Hypothalamus (tissue), 51 donors: ENCODE results near the gene GLG1.
"Not testable (repeated sequence)": the region's sequence is repeated elsewhere in the genome, so short reads cannot be mapped to it uniquely, and the experiment has no call there.

Experiments
- DNase-seq, 51 donors: peaks; one replicate each; lab custom pipeline; 2025; lab: John Stamatoyannopoulos, UW

The GLG1 gene

DNA sequence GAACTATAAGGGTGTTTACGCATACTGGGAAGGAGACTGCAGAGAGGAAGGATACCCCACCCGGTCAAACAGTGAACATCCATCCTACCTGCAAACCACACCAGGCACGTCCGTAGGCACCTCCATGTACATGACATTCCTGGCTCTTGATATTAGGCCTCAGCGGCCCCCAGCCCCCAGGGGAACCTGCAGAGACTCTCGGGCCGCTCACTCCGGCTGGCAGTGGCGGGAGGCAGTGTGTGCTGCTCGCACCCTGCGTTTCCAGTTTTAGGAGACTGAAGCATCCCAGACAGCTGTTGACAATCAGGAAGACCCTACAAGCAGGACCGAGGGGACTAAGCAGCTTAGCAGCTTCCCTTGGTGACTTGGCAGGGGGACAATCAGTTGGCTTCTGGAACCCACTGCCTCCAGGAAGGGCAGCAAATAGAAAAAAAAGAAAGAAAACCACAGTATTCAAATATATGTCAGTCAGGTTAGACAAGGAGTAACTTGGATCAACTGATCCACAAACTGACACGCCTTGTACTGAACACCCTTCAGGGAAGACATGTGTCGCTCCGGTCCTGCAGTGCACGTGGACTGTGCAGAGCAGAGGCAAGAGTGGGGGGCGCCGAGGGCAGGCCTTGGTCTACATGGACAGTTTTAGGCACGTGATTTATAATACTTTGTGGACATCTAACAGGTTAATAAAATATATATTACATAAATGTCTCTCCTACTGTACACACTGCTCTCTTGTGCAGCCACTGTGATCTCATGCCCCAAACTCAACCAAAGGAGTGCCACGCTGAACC, 155.8 kb downstream of the GLG1 start:
- DNase-seq, result no peak

DNA sequence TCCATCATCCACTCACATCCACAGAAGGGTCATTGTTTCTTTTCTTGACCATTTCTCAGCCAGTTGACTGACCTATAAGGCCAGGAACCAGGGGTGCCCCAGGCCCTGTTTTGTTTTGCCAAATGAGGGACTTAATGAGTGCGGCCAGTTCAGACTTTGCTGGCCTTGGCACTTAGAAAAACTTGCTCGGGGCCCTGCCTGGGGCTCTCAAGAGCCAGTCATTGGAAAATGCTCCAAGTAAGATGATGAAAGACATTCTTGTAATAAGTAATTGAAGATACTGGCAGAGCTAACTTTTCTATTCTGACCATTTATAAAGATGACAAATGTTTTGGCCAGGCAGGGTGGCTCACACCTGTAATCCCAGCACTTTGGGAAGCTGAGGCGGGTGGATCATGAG, 156.7 kb downstream of the GLG1 start:
- DNase-seq, result no peak

DNA sequence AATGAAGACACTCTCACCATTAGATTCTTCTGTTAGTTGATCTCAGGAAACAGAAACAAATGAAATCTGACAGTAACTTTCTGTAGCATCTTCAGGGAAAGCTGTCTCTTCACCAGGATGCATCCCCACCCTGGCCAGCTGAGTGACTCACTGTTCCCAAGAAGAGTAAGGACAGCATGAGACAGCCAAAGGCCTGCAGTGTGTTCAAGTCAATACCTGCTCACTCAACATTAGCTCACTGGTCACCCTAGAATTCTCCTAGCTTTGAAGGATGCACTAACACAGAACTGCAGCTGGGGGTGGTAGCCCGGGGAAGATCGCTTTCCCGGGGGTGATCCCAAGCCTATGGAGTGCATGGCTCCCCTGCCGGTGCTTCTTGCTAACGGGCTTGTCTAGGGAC, 157.4 kb downstream of the GLG1 start:
- DNase-seq, result peak in 1 of 51 donors; percentile 27

DNA sequence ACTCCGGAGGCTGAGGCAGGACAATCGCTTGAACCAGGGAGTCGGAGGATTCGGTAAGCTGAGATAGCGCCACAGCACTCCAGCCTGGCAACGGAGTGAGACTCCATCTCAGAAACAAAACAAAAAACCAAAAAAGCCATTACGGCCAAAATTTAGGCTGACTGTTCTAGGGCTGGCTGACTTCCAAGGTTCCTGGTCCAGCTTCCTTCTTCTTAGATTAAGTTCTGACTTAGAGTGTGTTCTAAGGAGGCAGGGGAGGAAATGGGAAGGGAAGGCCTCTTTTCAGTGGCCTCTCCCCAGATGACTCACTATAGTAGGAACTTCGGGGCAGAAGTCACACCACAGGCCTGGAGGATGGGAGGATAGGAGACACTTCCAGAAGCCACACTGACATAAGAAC, 157.9 kb downstream of the GLG1 start:
- DNase-seq, result peak in 4 of 51 donors; percentile 6 to 15 (median 9)

DNA sequence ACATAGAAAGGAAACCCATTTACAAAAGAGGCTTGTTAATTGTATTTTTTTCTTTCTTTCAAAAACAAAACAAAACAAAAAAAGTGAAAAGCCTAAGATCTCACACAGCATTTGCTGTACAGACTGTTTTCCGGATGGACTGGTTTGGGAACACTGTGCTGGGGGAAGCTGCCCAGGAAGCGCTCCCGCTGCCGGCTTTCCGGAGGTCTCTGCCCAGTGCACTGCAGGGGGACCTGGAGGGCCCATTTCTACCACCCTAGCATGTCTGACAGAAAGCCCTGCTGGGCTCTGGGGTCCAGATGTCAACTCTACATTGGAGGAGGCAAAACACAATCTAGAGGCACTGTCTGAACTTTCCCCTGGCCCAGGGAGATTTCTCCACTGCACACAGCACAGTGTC, 159.3 kb downstream of the GLG1 start:
- no peak for DNase-seq

DNA sequence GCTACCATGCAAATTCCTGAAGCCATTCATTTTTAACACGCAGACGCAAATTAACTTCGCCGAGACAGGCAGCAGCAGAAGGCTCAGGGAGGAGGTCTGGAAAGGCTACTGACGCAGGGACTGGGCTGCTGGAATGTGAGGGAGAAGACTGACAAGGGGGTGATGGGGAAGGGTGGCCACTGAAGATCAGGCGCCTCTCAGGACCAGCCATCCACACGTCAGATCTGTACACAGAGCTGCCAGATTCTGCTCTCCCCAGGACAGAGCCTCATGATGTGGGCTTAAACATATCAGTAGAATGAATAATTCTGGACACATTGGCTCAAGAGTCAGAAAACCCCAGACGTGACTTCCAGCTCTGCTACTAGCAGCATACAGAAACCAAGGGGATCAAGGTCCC, 160.0 kb downstream of the GLG1 start:
- DNase-seq, result no peak

DNA sequence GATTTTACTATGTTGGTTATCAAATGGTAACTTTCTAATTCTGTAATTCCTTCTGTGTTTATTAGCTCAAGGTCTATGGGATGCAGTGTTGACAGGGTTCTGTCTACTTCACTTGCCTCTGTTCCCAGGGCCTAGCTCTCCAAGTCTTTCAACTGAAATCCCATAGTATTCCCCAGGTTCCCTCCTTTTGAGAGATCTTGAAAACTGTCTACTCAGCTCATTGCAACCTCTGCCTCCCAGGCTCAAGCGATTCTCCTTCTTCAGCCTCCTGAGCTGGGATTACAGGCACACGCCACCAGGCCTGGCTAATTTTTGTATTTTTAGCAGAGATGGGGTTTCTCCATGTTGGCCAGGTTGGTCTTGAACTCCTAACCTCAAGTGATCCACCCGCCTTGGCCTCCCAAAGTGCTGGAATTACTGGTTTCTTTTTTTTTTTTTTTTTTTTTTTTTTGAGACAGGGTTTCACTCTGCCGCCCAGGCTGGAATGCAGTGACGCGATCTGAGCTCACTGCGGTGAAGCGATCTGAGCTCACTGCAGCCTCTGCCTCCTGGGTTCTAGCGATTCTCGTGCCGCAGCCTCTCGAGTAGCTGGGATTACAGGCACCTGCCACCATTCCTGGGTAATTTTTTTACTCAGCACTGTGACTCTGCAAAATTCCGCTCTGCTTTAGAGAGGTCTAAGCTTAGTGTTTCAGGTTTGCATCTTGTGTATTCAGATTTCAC, 163.1 kb downstream of the GLG1 start:
- not testable (repeated sequence) for DNase-seq

DNA sequence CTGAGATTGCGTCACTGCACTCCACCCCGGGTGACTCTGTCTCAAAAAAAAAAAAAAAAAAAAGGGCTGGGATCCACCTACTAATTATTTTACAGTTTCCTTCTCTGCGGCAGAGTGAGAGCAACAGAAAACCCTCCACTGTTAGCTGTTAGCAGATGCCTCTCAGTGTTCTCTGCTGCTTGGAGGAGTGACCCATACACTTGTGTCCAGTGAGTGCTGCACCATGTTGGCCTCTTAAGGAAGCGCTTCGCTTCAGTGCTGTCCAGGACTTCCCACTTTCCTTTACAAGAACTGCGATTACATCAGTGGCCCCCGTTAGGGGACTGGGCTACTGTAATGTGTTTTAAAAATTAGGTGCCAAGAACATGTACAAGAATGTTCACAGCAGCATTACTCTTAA, 167.2 kb downstream of the GLG1 start:
- no peak for DNase-seq

DNA sequence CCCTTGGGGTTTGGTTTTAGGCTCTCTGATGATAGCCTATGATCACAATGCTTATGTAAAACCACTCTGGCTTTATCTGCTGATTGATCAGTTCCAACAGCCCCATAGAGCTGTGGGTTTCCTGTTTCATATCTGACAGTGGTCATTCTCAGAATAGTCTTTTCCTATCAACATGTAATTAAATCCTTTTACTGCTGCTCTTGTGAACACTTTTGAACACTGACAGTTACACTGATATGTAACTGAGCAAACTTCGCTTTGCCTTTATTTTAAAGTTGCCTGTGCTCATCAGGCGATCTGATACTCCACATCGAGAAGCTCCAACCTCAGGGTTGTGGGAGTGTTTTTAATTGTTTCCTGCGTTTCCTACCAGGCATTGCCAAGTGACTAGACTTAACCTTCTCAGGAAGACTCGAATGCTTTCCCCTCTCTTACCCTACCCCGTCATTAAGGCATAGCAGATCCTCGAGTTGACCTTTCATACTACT, 168.4 kb downstream of the GLG1 start:
- no peak for DNase-seq

DNA sequence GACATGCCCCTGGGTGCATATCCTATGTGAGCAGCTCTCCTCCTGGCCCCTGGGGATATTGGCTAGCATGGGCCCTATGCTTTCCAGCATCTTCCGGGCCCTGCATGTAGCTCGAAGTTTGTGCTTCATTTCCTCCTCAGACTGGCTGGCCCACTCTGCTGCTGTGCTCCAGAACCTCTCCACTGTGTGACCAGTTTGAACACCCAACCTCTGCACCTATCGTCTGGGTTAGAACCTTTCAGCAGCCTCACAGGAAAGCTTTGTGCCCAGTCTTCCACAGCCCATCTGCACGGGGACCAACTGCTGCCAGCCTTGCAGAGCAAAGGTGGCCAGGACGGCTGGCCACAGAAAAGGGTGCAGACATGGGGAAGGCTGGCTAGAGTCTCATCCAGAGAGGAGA, 175.4 kb downstream of the GLG1 start:
- no peak for DNase-seq

DNA sequence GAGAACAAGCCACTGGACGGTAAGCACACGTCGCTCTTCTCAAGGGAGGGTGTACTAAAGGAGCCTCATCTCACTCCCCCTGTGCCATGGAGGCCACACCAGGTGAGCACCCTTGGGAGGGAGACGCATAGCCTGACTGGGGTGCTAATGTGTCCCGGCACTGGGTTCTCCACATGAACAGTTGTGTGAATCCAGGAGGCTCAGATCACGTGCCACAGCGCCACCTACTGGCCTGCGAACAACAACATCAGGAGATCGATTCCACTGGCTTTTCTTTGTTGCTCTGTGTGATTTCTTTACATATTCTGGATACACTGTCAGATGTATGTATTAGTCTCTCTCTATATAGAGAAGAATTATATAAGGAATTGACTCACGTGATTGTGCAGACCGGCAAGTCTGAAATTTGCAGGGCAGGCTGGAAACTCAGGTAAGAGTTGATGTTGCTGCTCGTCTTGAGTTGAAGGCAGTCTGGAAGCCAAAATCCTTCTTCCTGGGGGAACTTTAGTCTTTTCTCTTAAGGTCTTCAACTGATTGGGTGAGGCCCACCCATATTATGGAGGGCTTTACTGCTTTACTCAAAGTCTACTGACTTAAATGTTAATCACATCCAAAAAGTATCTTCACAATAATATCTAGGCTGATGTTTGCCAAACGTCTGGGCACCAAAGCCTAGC, 176.7 kb downstream of the GLG1 start:
- DNase-seq, result peak in 28 of 51 donors; percentile 2 to 54 (median 26)

DNA sequence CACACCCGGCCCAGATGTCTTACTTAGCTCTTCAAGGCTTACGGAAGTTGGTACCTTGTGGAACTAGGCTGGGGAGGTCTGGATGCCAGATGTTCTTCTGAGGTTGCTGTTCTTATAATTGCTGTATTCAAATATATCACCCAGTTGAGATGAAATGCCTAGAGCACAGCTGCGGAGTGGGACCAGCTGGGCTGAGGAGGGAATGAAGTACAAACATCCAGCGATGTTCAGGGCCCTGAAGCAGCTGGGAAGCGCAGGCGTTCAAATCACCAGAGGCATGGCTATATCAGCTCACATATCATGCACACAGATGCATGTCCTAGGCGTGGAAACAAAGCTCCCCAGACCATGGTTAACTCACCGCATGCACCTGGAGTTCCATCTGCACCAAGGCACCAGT, 178.4 kb downstream of the GLG1 start:
- not testable (repeated sequence) for DNase-seq

DNA sequence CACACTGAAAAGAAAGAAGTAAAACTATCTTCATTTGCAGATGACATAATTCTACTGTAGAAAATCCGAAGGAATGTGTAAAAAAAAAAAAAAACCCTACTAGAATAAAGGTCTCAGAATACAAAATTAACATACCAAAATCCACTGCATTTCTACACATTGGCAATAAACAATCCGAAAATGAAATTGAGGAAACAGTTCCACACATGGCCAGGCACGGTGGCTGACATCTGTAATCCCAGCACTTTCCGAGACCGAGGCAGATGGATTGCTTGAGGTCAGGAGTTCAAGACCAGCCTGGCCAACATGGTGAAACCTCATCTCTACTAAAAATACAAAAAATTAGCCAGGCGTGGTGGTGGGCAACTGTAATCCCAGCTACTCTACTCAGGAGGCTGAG, 181.2 kb downstream of the GLG1 start:
- DNase-seq, result not testable (repeated sequence)

DNA sequence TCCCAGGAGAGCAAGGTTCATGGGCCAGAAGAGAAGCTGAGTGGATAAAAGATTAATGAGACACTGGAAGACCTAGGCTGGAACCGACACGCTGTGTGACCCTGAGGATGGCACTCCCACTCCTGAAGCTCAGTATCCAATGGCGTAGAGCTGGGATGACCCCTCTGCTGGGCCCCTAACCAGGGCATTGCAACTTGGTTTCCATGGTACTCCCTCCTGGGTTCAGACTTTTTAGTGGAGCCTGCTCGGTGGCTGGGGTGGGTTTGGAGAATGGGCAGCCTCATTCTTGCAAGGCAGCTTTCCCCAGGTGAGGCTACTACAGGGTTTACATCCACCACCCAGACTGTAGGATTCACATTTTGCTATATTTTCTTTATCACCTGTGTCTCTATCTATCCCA, 183.2 kb downstream of the GLG1 start:
- DNase-seq, result not testable (repeated sequence)

DNA sequence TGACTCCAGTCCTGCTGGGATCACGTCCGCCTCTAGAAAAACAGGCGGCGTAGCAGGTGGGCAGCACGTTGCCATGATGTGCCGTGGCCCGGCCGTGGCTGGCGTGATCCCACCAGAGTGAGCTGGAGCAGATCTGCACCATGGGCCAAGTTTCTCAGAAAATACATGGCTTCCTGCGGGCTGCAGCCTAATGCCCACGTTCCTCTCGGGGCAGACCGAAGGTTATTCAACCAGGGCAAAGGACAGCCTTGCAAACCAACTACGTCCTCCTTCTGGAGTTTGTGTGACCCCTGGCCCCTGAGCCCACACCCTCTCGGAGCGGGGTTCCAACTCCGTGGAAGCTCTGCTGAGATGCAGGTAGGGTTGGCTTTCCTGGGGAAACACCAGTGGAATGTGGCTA, 184.8 kb downstream of the GLG1 start:
- not testable (repeated sequence) for DNase-seq

DNA sequence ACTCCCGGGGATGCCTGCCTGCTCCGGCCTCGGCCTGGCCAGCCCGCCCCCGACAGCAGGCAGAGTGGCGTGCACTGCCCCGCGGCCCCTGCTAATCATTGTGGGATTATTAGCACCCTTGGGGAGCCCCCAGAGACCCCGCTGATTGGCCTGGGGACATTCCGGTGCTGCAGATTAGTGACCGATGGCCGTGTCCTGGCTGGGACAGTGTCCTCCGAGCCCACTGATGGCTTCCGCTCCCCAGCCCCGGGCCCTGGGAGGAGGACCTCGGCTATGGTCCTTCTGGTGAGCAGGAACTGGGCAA, 185.5 kb downstream of the GLG1 start:
- not testable (repeated sequence) for DNase-seq

DNA sequence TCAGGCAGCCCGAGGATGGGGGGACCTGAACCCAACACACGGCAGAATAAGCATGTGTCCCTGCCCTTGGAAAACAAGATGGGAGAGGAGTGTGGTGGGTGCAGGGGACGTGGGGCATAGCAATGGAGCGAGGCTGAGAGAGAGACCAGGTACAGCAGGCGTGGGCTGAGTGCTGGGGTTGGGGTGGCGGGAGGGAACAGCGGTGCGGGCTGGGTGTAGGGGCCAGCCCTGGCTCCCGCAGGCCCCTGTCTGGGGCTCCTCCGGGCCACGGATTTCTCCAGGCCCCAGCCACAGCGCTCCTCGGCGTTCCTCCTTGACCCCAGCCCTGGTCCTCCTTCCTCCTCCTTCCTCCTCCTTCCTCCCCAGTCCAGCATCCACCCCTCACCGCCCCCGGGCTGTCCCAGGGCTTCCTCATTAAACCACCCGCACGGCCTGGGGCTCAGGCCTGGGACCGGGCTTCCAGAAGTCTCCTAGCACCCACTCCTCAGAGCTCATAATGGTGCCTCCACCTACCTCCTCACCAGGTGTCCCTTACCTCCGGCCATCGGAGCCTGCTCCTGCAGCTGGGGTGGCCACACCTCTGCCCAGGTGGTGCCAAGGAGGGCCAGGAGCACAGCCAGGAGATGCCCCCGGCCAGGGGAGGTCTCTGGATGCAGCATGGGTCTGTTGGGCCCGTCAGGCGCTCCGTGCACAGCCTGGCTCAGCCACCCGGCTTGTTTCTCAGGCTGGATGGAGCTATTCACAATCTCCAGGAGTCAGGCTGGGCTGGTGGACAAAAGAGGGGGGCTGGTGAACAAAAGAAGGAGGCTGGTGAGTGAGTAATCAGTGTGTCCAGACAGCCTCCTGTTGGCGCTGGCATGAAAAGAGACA, 186.1 kb downstream of the GLG1 start, which contains the start of gene CLEC18B:
Gene CLEC18B, minus strand, starts transcription at position 867 of the 870 bp plus-strand sequence. Its CDS starts 208 bp downstream, at position 659.
- DNase-seq, result peak in 8 of 51 donors; percentile 12 to 69 (median 29)

DNA sequence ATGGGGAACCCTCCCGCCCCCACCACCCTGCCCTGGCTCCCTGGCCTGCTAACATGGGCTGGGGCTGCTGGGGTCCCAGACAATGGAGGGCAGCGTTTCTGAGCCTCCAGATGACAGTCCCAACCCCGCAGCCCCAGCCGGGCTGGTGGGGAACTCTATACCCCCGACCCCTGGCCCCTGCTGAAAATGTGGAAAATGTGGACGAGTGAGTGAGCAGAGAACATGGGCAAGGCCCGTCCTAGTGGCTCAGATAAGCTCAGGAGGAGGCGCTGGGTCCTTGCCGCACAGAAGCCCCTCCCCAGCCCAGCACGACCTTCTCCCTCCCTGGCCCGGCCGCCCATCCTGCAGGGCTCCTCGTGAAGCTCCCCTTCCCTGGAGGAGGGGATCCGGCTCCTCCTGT, 187.1 kb downstream of the GLG1 start:
- not testable (repeated sequence) for DNase-seq

DNA sequence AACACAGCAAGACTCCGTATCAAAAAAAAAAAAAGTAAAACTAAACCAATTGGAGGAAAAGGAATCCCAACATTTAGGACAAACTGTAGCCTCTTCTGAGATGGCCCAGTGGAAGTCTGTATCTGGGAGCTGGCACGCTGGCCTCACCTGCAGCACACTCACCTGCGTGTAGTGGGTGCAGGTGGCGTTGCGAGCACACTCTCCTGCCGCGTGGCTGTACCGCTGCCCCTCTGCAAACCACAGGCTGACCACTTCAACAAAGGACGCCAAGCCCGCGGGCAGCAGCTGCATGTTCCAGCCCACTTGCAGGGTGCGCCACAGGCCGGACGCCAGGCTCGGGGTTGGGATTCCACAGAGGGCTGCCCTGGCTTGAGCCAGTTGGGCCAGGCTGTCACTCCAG, 189.0 kb downstream of the GLG1 start:
- DNase-seq, result not testable (repeated sequence)

DNA sequence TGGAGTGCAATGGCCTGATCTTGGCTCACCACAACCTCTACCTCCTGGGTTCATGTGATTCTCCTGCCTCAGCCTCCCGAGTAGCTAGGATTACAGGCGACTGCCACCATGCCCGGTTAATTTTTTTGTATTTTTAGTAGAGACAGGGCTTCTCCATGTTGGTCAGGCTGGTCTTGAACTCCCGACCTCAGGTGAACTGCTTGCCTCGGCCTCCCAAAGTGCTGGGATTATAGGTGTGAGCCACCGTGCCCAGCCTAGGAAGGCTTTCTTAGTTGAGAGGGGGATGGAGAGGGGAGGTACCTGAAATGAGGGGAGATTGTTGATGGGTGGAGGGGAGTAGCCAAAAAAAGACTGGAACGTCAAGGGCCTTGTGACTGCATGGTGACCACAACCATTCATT, 193.0 kb downstream of the GLG1 start:
- not testable (repeated sequence) for DNase-seq
